Esophagus squamous epithelium (tissue), 4 donors: ENCODE measurements around the gene RGN.

Experiments used
- CTCF ChIP-seq, 6 experiments: fragments of 450-650 bp in 4 of 6; fragments of 200-600 bp in 2 of 6; sonication (generic) in 2 of 6; IDR thresholded peaks; one replicate each; pipeline ENCODE4 v1.5.1; 2016 to 2019; ENCODE audit warnings: antibody characterized with exemption in 6 of 6, mild to moderate bottlenecking in 4 of 6, moderate library complexity in 4 of 6
- POLR2A ChIP-seq, 4 donors: fragments of 450-650 bp; IDR thresholded peaks; one replicate each; pipeline ENCODE4 v1.6.1; 2017; ENCODE audit warnings: antibody characterized with exemption in 4 of 4, mild to moderate bottlenecking in 4 of 4, moderate library complexity in 3 of 4

- no peak for TF ChIP-seq CTCF (IDR thresholded peaks at IDR 0.05)
- TF ChIP-seq POLR2A (IDR thresholded peaks at IDR 0.05) = no peak
Observed at GRCh38 chrX:47101206-47101605, 23.0 kb downstream of the RGN start.
